DOHH2 (cell line): ENCODE data around the gene HDGFL1.

ENCODE experiments used
- EZH2phosphoT487 ChIP-seq: fragments of 200-600 bp; sonication (generic); IDR thresholded peaks from 2 replicates; pipeline ENCODE4 v1.6.1; 2017; ENCODE audit warnings: borderline replicate concordance, mild to moderate bottlenecking, antibody characterized with exemption, low read length, moderate library complexity, mixed read lengths
- TF ChIP-seq, protein P1 (sequence below): fragments of 200-600 bp; sonication (generic); IDR thresholded peaks from one replicate; pipeline ENCODE4 v1.5.1; 2014; ENCODE audit warnings: antibody characterized with exemption, mild to moderate bottlenecking, low read depth, low read length; ENCODE audit not compliant: poor library complexity, severe bottlenecking

GRCh38 chr6:22556266-22556665, 13.1 kb upstream of the HDGFL1 start:
- TF ChIP-seq, protein P1, sequence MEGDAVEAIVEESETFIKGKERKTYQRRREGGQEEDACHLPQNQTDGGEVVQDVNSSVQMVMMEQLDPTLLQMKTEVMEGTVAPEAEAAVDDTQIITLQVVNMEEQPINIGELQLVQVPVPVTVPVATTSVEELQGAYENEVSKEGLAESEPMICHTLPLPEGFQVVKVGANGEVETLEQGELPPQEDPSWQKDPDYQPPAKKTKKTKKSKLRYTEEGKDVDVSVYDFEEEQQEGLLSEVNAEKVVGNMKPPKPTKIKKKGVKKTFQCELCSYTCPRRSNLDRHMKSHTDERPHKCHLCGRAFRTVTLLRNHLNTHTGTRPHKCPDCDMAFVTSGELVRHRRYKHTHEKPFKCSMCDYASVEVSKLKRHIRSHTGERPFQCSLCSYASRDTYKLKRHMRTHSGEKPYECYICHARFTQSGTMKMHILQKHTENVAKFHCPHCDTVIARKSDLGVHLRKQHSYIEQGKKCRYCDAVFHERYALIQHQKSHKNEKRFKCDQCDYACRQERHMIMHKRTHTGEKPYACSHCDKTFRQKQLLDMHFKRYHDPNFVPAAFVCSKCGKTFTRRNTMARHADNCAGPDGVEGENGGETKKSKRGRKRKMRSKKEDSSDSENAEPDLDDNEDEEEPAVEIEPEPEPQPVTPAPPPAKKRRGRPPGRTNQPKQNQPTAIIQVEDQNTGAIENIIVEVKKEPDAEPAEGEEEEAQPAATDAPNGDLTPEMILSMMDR: no peak
- TF ChIP-seq EZH2phosphoT487: no peak
